GM18502 (cell line): ENCODE results near the gene CEPT1.

ENCODE experiments used
- ATAC-seq: cut with Tn5 transposase; IDR thresholded peaks from one replicate; pipeline ENCODE4 v1.9.1; 2021; ENCODE audit warnings: mild to moderate bottlenecking; ENCODE audit not compliant: unreplicated experiment, poor library complexity

Gene CEPT1

GRCh38 chr1:111191496-111191895, 51.5 kb downstream of the CEPT1 start:
- ATAC-seq = no peak

- no peak for ATAC-seq
These were observed 52.1 kb downstream of the CEPT1 start for GRCh38 chr1:111192074-111192473.

DNA sequence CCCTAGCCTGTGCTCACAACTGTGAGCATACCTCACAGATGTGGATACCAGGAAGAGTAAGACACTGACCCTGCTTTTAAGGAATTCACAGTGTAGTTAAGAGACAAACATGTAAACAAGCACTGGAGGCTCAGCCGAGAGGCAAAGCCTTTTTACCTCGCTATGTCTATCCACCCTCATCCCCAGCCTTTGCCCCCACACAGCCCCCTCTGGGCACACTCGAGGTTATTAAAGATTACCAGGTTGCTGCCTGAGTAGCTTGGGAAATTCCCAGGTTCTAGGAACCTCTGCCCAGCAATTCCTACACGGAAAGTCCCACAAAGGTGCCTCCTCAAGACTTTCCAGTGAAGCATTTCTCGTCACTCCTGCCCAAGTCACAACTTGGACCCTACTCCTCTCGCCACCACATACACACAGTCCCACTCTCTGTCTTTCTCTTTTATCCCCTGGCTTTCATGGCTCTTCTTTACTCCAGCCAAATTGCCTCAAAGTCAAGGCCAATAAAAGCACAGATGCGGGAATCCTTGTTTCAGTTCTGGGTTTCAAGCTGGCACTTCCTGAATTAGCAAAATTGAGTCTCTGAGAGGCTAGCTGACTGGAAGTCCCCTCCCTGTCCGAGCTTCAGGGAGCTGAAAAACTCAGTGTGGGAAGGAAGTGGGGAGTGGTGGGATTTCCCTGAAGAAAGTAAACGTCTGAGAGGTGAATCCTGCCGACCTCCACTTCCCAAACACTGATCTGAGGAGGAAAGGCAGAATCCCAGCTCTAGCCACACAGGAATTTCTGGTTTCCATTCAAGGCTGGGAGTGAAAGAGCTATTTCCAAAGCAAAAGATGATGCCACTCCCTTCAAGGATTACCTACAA, 52.9 kb downstream of the CEPT1 start:
- no peak for ATAC-seq

DNA sequence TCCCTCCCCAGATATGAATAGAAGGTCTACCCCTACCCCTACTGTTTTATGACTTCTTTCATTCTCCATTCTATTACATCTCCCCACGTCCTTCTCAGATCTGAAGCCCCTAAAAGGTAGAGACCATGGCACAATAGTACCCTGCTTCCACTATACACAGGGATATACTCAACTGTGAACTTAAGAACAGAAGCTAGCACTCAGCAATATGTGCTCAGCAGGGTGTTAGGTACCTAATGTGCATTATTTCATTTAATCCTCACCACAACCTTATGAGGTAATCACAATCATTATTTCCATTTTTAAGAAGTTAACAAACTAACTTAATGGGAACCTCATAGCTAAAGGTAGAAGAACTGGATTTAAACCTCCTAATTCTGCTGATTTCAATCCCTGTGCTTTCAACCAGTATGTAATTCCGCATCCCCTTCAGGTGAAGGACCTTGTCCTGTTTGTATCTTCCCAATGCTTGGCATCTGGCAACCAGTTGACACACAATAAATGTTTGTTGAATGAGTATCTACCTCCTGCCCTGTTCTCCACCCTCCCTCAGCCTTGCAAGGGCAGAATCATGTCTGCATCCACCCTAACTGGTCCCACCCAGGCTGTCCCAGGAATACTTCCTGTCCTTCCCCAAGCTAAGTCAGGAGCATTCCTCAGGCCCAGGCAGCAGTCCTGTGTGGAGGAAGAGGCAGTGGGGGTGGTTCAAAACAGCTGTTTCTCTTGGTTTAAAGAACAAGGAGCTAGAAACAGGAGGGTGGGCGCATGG, 53.9 kb downstream of the CEPT1 start:
- no peak for ATAC-seq

- no peak for ATAC-seq
These were observed 55.1 kb downstream of the CEPT1 start for GRCh38 chr1:111195002-111195684.

DNA sequence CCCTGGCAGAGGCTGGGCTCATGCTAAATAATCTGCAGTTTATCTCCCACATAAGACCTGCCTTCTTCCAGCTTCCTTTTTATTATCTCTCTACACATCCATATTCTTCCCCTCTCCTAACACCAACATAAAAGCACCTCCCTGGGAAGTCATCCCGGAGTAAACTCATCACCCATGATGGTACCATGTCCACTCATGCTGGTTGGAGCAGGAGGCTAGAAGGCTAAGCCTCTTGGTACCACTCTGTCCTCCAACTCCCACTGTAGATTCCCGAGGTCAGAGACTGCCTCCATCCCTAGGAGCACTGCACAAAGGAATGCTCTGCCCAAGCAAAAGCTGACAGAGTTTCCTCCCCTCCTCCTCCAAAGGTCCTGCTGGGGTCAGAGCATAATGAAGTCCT, 56.2 kb downstream of the CEPT1 start:
- ATAC-seq = no peak

DNA sequence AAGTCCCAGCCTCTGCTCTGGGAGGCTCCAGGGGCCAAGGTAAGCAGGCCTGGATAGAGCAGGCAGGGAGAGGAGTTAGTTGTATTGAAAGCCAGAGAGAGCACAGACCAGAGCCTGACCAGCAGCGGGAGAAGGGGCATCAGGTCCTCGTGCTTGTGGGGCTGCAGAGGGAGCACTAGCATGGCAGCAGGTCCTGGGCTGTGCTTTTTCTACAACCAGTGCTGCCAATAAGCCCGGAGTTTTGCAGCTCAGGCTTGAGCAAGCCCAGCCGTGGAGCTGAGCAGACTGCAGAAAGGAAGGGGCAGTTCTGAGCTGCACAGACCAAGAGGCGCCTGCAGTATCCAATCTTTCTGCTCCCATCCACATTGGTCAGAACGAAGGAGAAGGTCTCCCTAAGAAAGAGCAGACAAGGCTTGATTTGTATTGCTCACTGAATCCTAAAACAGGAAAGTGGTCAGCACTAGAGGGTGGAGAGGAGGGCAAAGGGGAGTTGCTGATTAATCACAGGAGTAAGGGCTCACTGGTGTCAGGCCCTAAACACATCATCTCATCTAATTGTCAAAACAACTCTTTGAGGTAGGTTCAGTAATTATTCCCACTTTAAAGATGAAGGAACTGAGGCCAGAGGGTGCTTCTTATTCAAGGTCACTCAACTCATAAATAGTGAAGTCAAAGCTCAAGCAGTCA, 57.7 kb downstream of the CEPT1 start:
- ATAC-seq = no peak

- ATAC-seq = no peak
These were observed 58.8 kb downstream of the CEPT1 start for GRCh38 chr1:111198836-111199235.

GRCh38 chr1:111199329-111199728, 59.3 kb downstream of the CEPT1 start:
- no peak for ATAC-seq

DNA sequence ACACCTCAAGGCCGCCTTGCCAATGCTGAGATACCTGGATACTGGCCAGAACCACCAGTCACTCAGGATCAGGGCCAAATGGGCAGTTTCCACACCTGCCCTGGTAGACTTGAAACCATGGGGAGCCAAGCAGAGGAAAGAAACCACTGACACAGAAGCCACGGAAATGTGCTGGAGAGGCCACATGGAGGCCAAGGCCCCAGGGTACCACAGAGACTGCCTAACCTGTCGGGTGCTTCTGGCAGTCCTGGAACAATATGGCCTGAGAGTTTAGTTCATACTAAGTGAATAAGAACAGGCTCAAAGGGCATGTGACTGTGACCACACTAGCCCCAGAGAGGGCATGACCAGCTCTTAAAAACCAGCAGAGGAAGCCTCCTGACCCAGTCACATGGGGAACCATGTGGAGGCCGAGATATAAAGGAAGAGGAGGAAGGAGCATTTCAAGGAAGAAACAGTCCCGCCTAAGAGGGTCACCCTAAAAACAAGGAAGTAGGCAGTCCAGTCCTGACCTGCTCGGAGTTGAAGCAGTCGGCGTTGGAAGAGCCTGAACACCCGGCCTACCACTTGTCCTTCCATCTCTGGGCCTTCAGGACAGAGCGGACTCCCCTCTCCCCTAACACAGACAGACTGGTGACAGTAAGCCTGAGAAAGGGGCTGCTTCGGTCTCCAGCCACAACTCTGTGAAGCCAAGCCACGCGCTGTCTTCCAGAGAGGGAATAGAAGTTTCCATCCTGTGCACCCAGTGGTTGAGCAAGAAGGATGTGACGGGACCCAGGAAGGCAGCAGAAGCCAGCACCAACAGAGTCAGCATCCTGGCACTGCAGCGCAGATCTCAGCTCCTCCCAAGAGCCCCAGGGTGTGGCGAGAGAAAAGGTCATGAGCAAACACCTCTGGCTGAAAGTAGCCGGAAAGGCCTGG, 60.1 kb downstream of the CEPT1 start, which contains the start of gene DENND2D:
DENND2D (minus strand) TSS at position 766 of the 921 bp plus-strand sequence; CDS start at position 579, 187 bp downstream.
- ATAC-seq = no peak

DNA sequence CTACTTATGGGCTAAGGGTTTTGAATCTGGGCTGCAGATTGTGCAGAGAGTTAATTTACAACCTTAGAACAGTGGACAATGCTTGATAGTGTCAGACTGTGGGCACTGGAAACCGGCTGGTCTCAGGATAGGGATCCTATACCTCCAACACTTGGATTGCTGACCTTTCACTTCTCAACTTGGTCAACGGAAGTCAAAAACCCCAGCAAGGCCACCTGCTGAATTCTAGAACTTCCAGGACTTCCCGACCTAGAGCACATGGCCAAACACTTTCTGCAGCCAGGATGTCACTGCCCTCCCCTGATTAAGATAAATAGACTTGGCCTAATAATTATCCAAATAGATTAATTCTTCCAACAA, 60.8 kb downstream of the CEPT1 start:
- no peak for ATAC-seq

DNA sequence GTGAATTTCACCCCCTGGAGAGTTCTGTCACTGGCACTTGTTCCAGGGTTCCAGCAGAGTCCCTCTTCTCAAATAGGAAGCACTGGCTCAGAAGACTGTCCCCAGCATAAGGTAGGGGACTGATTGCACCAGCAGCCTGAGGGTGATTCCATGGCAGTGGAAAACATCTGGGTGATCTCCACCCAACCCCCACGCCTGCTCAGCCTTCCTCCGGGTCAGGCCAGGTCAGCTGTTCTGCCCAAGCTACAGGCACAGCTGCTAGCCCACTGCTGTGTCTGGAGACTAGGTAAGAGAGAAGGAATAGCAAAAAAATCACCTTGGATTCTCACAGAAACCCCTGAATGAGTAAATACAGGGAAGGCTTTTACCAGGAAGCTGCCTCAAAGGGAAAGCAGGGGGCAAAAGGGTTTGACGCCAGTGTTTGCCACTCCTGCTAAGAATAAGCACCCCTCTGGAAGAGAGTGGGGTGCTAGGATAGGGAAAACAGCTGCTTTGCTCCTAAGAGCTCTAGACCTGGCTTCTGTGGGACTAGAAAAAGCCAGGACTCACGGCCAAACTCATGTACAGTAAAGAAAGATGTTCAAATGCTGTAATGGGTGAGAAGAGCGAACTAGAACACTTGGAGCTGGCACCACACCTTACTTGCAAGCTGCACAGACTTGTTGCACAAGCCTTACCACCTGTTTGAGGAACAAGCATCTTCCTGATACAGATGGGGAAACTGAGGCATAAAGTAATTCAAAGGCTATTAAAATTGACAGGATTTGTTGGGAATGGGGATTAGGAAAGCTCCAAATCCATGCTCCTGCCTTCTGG, 61.5 kb downstream of the CEPT1 start:
- no peak for ATAC-seq

- no peak for ATAC-seq
These were observed 62.3 kb downstream of the CEPT1 start for GRCh38 chr1:111202366-111202706.

DNA sequence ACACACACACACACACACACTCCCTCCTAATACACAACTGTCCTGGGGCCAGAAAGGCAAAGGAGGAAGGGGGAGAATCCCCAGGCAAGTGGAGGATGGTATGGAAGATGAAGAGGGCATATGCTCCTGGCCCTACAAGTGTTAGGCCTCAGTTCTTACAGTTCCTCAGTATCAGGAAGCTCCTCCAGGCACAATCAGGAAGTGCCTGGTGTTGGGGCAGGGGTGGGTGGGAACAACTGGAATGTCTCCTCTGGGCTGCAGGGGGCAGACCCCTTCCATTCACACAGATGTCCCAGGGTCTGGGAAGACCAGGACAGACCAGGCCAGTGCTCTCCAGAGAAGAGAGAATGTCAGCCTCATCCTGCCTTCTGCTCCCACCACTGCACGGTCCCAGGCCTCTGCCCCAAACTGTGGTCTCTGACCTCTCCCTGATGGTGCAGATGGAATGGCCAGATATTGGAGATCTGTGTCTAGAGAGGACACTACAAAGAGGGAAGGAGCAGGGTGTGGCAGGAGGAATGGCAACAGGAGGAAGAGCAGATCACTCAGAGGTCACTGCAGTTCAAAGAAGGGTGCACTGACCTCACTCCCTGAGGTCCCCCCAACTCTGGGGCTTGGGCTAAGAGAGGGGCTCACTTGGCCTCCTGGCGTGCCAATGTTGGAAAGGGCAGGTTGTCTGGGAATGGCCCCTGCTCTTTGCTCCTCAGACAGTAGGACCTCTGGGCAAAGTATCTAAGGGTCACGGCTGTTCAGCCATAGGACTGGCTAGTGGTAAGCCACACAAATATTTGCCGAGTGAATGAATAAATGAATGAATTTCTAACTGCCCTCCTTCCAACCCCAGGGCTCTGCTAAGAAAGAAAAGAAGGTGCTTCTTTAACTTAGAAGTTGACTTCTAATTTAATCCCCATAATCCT, 62.9 kb downstream of the CEPT1 start:
- no peak for ATAC-seq

DNA sequence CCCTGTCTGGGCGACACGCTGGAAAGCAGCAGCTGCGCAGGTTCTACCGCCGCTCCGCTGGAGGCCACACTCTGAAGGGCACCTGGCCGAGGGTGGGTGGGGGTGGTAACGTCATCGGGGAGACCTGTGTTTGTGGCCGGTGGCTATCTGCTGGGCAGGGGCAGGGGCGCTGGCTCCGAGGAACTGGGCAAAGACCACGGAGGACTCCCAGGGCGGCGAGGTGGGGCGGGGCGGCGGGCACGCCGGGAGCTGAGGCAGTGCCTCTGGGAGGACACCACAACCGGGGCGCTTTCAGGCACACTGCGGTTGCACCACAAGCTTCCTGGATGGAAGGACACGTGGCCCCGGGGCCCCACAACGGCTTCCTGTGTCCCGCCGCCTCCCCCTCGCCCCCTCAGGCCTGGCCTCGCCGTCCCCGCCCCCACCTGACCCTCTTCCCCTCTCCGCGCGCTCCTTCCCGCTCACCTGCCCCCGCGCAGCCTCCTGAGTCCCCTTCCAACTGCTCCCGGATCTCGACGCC, 63.7 kb downstream of the CEPT1 start:
- peak; percentile 60 for ATAC-seq

DNA sequence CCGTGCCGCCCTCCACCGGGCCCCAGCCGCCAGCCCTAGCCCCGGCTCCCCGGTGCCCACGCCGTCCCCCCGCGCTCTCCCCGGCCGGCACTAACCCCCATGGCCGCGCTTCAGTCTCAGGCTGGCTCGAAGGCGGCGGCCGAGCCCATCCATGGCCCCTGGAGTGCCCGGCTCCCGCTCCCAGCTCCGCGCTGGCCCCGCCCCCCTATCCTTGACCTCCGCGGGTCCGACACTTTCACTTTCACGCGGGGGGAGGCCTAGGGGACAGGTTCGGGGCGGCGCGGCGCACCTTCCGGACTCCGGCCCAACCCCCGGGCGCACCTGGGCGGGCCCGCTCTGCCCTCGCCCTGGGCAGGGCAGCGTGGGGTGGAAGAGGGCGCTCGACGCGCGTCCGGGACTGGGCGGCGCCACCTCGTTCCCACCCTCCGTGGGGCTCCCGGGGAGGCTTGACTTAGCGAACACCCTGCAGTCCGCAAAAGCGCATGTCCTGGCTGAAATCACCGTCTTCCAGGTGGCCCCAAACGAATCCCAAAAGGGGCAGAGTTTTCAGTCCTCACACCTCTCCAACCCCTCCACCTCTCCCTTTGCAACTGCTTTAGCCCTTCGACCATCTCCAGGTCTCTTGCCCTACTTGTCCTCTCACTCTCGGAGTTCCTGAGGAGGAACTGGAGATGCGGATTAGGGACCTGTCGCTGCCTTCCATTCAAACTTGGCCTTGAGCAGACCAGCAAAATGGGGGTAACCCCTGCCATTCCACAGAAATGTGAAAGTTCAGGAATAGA, 64.4 kb downstream of the CEPT1 start:
- ATAC-seq = peak; percentile 67
